WTC11 (cell line): Measurements from ENCODE around the gene ZFAND3. TPM values are rescaled to one million over a fixed set of nuclear protein-coding genes. Genes with fewer than 3 reads are reported as not detected.

Experiments used
- ATAC-seq: fragments of 200-7000 bp; cut with Tn5 transposase; 2 replicates; pipeline ENCODE4 v1.10.0; 2021; ENCODE audit warnings: mild to moderate bottlenecking, moderate library complexity
- CTCF ChIA-PET: fragments of 300-600 bp; sonication (Branson Sonifier 250); formaldehyde crosslinking; loops from one replicate; lab custom pipeline; 2021; ENCODE audit warnings: antibody characterized with exemption; lab: Charles Lee
- POLR2A ChIA-PET: fragments of 350-600 bp; sonication (Branson Sonifier 250); formaldehyde crosslinking; loops from one replicate; lab custom pipeline; 2021; ENCODE audit warnings: antibody characterized with exemption; lab: Charles Lee
- DNase-seq: peaks from one replicate; pipeline ENCODE4 v3.0.0; 2021; ENCODE audit warnings: low spot score
- H3K27ac Mint-ChIP-seq: 2 replicates; pipeline ENCODE4 v1.8.0; 2021; ENCODE audit warnings: mixed read lengths
- H3K27me3 Mint-ChIP-seq: 2 replicates; pipeline ENCODE4 v1.8.0; 2021; ENCODE audit warnings: low read depth, mild to moderate bottlenecking, moderate library complexity, mixed read lengths
- H3K36me3 Mint-ChIP-seq: 2 replicates; pipeline ENCODE4 v1.8.0; 2021; ENCODE audit warnings: mixed read lengths
- H3K4me1 Mint-ChIP-seq: 2 replicates; pipeline ENCODE4 v1.8.0; 2022; ENCODE audit warnings: mixed read lengths
- H3K4me3 Mint-ChIP-seq: 2 replicates; pipeline ENCODE4 v1.8.0; 2021; ENCODE audit warnings: mild to moderate bottlenecking, moderate library complexity, mixed read lengths
- H3K9me3 Mint-ChIP-seq: 2 replicates; pipeline ENCODE4 v1.8.0; 2021; ENCODE audit warnings: mixed read lengths
- ELF4 ChIP-seq: sonication (generic); formaldehyde crosslinking; IDR thresholded peaks from 2 replicates; pipeline ENCODE4 v1.8.1; 2022; ENCODE audit warnings: low read depth, mild to moderate bottlenecking, moderate library complexity, missing genetic modification reagents
- ETV6 ChIP-seq: sonication (generic); formaldehyde crosslinking; IDR thresholded peaks from 2 replicates; pipeline ENCODE4 v1.8.1; 2022; ENCODE audit warnings: mild to moderate bottlenecking, missing genetic modification reagents
- GRHL2 ChIP-seq: fragments of 250-450 bp; sonication (Bioruptor Pico); IDR thresholded peaks from 2 replicates; pipeline ENCODE4 v1.8.0; 2022; ENCODE audit warnings: mild to moderate bottlenecking, moderate library complexity; ENCODE audit not compliant: insufficient replicate concordance, severe bottlenecking
- GTF2I ChIP-seq: fragments of 250-450 bp; sonication (Bioruptor Pico); conservative IDR thresholded peaks from 2 replicates; pipeline ENCODE4 v1.4.0; 2021; ENCODE audit warnings: mild to moderate bottlenecking
- NFE2L1 ChIP-seq: sonication (generic); formaldehyde crosslinking; IDR thresholded peaks from 2 replicates; pipeline ENCODE4 v1.8.1; 2023; ENCODE audit warnings: missing genetic modification reagents
- NFYB ChIP-seq: sonication (generic); formaldehyde crosslinking; conservative IDR thresholded peaks from 2 replicates; pipeline ENCODE4 v1.8.0; 2022; ENCODE audit warnings: low read depth, missing genetic modification reagents
- RORB ChIP-seq: fragments of 250-450 bp; sonication (Bioruptor Pico); IDR thresholded peaks from 2 replicates; pipeline ENCODE4 v1.9.0; 2021; ENCODE audit warnings: mild to moderate bottlenecking
- SOX15 ChIP-seq: fragments of 250-450 bp; sonication (Bioruptor Pico); IDR thresholded peaks from 2 replicates; pipeline ENCODE4 v1.9.0; 2021; ENCODE audit warnings: mild to moderate bottlenecking
- USF2 ChIP-seq: sonication (generic); formaldehyde crosslinking; IDR thresholded peaks from 2 replicates; pipeline ENCODE4 v1.8.1; 2023; ENCODE audit warnings: mild to moderate bottlenecking, missing genetic modification reagents, moderate library complexity
- ZNF232 ChIP-seq: sonication (generic); formaldehyde crosslinking; IDR thresholded peaks from 2 replicates; pipeline ENCODE4 v1.8.0; 2022; ENCODE audit warnings: mild to moderate bottlenecking, missing genetic modification reagents
- ZNF396 ChIP-seq: fragments of 250-450 bp; sonication (Bioruptor Pico); IDR thresholded peaks from 2 replicates; pipeline ENCODE4 v1.8.0; 2021; ENCODE audit warnings: mild to moderate bottlenecking, moderate library complexity, borderline replicate concordance
- ZNF671 ChIP-seq: fragments of 250-450 bp; sonication (Bioruptor Pico); IDR thresholded peaks from 2 replicates; pipeline ENCODE4 v1.8.0; 2021; ENCODE audit warnings: mild to moderate bottlenecking
- ZSCAN18 ChIP-seq: fragments of 250-450 bp; sonication (Bioruptor Pico); IDR thresholded peaks from 2 replicates; pipeline ENCODE4 v2.1.2; 2022; ENCODE audit warnings: mild to moderate bottlenecking, moderate library complexity
- total RNA-seq: library from RNA; stranded (reverse); gene quantifications from 3 replicates; pipeline ENCODE4 v1.2.3, GENCODE V29; 2021
- TF ChIP-seq, protein P1 (sequence below): sonication (generic); formaldehyde crosslinking; IDR thresholded peaks from 2 replicates; pipeline ENCODE4 v1.8.1; 2022; ENCODE audit warnings: low read depth, missing genetic modification reagents, borderline replicate concordance
- TF ChIP-seq, protein P2 (sequence below): sonication (generic); formaldehyde crosslinking; IDR thresholded peaks from 2 replicates; pipeline ENCODE4 v1.8.0; 2022; ENCODE audit warnings: mild to moderate bottlenecking, missing genetic modification reagents
- TF ChIP-seq, protein P3 (sequence below): sonication (generic); formaldehyde crosslinking; IDR thresholded peaks from 2 replicates; pipeline ENCODE4 v1.8.1; 2022; ENCODE audit warnings: low read depth, mild to moderate bottlenecking, moderate library complexity, missing genetic modification reagents, borderline replicate concordance
- TF ChIP-seq, protein P4 (sequence below): sonication (generic); formaldehyde crosslinking; IDR thresholded peaks from 2 replicates; pipeline ENCODE4 v1.8.0; 2022; ENCODE audit warnings: missing genetic modification reagents

Gene ZFAND3
- total RNA-seq, 1 experiment from 2014 or later: 50.3 TPM

GRCh38 chr6:37910998-37911397, 91.5 kb downstream of the ZFAND3 start (continued):
- TF ChIP-seq USF2 (CRISPR knock-in tag) (no peak), GTF2I (CRISPR knock-in tag) (no peak)

GRCh38 chr6:37913210-37913609, 93.7 kb downstream of the ZFAND3 start:
- H3K36me3 Mint-ChIP-seq: 0 out of 2 replicates have a peak, but pooled peaks cover 2% of the 10 kb centered on the region
- H3K27me3 Mint-ChIP-seq: no peaks in the 10 kb centered on the region
- H3K27ac Mint-ChIP-seq: no peak overlapping the region; the same call in 1 of the 2 replicates
- ChIA-PET CTCF (no interaction called here), POLR2A (interaction anchor here (0.7 kb wide), 1 partner anchor 895 kb away, joined by 5 read pairs; no protein-coding TSS in a partner anchor)
- H3K9me3 Mint-ChIP-seq: peaks cover 5% of the 10 kb centered on the region; the same call in 1 of the 2 replicates
- no peak overlapping the region for H3K4me3 Mint-ChIP-seq
- H3K4me1 Mint-ChIP-seq: peaks cover 17% of the 10 kb centered on the region
- ATAC-seq: no peak
- TF ChIP-seq ZNF232 (CRISPR knock-in tag) (no peak), SOX15 (CRISPR knock-in tag) (no peak), NFYB (no peak), ETV6 (CRISPR knock-in tag) (no peak), ELF4 (CRISPR knock-in tag) (no peak), GRHL2 (CRISPR knock-in tag) (no peak), ZNF671 (CRISPR knock-in tag) (no peak), ZSCAN18 (CRISPR knock-in tag) (no peak), NFE2L1 (CRISPR knock-in tag) (no peak), RORB (CRISPR knock-in tag) (no peak), ZNF396 (CRISPR knock-in tag) (no peak)
- TF ChIP-seq, protein P1, sequence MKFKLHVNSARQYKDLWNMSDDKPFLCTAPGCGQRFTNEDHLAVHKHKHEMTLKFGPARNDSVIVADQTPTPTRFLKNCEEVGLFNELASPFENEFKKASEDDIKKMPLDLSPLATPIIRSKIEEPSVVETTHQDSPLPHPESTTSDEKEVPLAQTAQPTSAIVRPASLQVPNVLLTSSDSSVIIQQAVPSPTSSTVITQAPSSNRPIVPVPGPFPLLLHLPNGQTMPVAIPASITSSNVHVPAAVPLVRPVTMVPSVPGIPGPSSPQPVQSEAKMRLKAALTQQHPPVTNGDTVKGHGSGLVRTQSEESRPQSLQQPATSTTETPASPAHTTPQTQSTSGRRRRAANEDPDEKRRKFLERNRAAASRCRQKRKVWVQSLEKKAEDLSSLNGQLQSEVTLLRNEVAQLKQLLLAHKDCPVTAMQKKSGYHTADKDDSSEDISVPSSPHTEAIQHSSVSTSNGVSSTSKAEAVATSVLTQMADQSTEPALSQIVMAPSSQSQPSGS (CRISPR knock-in tag): no peak
- TF ChIP-seq, protein P2, sequence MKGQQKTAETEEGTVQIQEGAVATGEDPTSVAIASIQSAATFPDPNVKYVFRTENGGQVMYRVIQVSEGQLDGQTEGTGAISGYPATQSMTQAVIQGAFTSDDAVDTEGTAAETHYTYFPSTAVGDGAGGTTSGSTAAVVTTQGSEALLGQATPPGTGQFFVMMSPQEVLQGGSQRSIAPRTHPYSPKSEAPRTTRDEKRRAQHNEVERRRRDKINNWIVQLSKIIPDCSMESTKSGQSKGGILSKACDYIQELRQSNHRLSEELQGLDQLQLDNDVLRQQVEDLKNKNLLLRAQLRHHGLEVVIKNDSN (CRISPR knock-in tag): no peak
- TF ChIP-seq, protein P3, sequence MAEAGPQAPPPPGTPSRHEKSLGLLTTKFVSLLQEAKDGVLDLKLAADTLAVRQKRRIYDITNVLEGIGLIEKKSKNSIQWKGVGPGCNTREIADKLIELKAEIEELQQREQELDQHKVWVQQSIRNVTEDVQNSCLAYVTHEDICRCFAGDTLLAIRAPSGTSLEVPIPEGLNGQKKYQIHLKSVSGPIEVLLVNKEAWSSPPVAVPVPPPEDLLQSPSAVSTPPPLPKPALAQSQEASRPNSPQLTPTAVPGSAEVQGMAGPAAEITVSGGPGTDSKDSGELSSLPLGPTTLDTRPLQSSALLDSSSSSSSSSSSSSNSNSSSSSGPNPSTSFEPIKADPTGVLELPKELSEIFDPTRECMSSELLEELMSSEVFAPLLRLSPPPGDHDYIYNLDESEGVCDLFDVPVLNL (CRISPR knock-in tag): no peak
- TF ChIP-seq, protein P4, sequence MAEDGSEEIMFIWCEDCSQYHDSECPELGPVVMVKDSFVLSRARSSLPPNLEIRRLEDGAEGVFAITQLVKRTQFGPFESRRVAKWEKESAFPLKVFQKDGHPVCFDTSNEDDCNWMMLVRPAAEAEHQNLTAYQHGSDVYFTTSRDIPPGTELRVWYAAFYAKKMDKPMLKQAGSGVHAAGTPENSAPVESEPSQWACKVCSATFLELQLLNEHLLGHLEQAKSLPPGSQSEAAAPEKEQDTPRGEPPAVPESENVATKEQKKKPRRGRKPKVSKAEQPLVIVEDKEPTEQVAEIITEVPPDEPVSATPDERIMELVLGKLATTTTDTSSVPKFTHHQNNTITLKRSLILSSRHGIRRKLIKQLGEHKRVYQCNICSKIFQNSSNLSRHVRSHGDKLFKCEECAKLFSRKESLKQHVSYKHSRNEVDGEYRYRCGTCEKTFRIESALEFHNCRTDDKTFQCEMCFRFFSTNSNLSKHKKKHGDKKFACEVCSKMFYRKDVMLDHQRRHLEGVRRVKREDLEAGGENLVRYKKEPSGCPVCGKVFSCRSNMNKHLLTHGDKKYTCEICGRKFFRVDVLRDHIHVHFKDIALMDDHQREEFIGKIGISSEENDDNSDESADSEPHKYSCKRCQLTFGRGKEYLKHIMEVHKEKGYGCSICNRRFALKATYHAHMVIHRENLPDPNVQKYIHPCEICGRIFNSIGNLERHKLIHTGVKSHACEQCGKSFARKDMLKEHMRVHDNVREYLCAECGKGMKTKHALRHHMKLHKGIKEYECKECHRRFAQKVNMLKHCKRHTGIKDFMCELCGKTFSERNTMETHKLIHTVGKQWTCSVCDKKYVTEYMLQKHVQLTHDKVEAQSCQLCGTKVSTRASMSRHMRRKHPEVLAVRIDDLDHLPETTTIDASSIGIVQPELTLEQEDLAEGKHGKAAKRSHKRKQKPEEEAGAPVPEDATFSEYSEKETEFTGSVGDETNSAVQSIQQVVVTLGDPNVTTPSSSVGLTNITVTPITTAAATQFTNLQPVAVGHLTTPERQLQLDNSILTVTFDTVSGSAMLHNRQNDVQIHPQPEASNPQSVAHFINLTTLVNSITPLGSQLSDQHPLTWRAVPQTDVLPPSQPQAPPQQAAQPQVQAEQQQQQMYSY (CRISPR knock-in tag): no peak
- TF ChIP-seq, all 79 proteins: peak for 0
- no peak for DNase-seq
